HepG2 (cell line): ENCODE results near the gene MRPL14. TPM values are rescaled to one million over a fixed set of nuclear protein-coding genes. Genes with fewer than 3 reads are reported as not detected.
A peak's percentile ranks its signal among the peaks of the same experiment; 100 is the strongest.

Experiments used
- ARID2 ChIP-seq: sonication (generic); formaldehyde crosslinking; IDR thresholded peaks from 2 replicates; pipeline ENCODE4 v1.8.1; 2022; ENCODE audit warnings: mild to moderate bottlenecking, missing genetic modification reagents, borderline replicate concordance
- ARNTL ChIP-seq: sonication (generic); formaldehyde crosslinking; IDR thresholded peaks from 2 replicates; pipeline ENCODE4 v1.4.0; 2020; ENCODE audit warnings: mild to moderate bottlenecking, missing genetic modification reagents
- ATRX ChIP-seq: sonication (generic); formaldehyde crosslinking; IDR thresholded peaks from 2 replicates; pipeline ENCODE4 v1.4.0; 2020; ENCODE audit warnings: missing genetic modification reagents, borderline replicate concordance
- BHLHE40 ChIP-seq: IDR thresholded peaks from 2 replicates; pipeline ENCODE4 v1.6.1; 2011; ENCODE audit warnings: low read length, improper control_type of control experiment
- GABPA ChIP-seq, 2 experiments: IDR thresholded peaks; 2 replicates each; pipeline ENCODE4 v1.6.1; 2011 to 2016; ENCODE audit warnings: low read depth in 2 of 2, low read length in 1 of 2, missing biosample characterization in 1 of 2, missing genetic modification characterization in 1 of 2
- MAFG ChIP-seq: sonication (generic); formaldehyde crosslinking; IDR thresholded peaks from 2 replicates; pipeline ENCODE4 v1.5.1; 2020; ENCODE audit warnings: mild to moderate bottlenecking, missing genetic modification reagents
- MEIS2 ChIP-seq: sonication (generic); formaldehyde crosslinking; IDR thresholded peaks from 2 replicates; pipeline ENCODE4 v1.9.0; 2021; ENCODE audit warnings: mild to moderate bottlenecking, missing genetic modification reagents
- NFAT5 ChIP-seq: sonication (generic); formaldehyde crosslinking; IDR thresholded peaks from 2 replicates; pipeline ENCODE4 v1.4.0; 2020; ENCODE audit warnings: missing genetic modification reagents
- NFATC3 ChIP-seq: sonication (generic); formaldehyde crosslinking; IDR thresholded peaks from 2 replicates; pipeline ENCODE4 v1.5.1; 2020; ENCODE audit warnings: mild to moderate bottlenecking, missing genetic modification reagents
- PHF8 ChIP-seq: sonication (generic); formaldehyde crosslinking; IDR thresholded peaks from 2 replicates; pipeline ENCODE4 v1.5.0; 2020; ENCODE audit warnings: missing genetic modification reagents
- RELA ChIP-seq: sonication (generic); formaldehyde crosslinking; IDR thresholded peaks from 2 replicates; pipeline ENCODE4 v1.4.0; 2020; ENCODE audit warnings: missing genetic modification reagents
- TBX2 ChIP-seq: sonication (generic); formaldehyde crosslinking; IDR thresholded peaks from 2 replicates; pipeline ENCODE4 v1.5.0; 2020; ENCODE audit warnings: missing genetic modification reagents, mild to moderate bottlenecking, borderline replicate concordance
- ZFP36L2 ChIP-seq: sonication (generic); formaldehyde crosslinking; IDR thresholded peaks from 2 replicates; pipeline ENCODE4 v1.4.0; 2020; ENCODE audit warnings: missing genetic modification reagents
- ZNF460 ChIP-seq: sonication (generic); formaldehyde crosslinking; IDR thresholded peaks from 2 replicates; pipeline ENCODE4 v1.5.1; 2020; ENCODE audit warnings: missing genetic modification reagents, mild to moderate bottlenecking, borderline replicate concordance
- ZNF737 ChIP-seq: sonication (generic); formaldehyde crosslinking; IDR thresholded peaks from 2 replicates; pipeline ENCODE4 v1.5.0; 2020; ENCODE audit warnings: missing genetic modification reagents, mild to moderate bottlenecking, borderline replicate concordance
- ZNF775 ChIP-seq: sonication (generic); formaldehyde crosslinking; IDR thresholded peaks from 2 replicates; pipeline ENCODE4 v1.4.0; 2020; ENCODE audit warnings: missing genetic modification reagents, mild to moderate bottlenecking, moderate library complexity, borderline replicate concordance
- ZNF816 ChIP-seq: sonication (generic); formaldehyde crosslinking; IDR thresholded peaks from 2 replicates; pipeline ENCODE4 v1.8.0; 2022; ENCODE audit warnings: missing genetic modification reagents, mild to moderate bottlenecking, borderline replicate concordance
- polyA plus RNA-seq, 8 experiments: library from polyadenylated mRNA; depleted of rRNA in 3 of 8; stranded (reverse) in 7 of 8; unstranded in 1 of 8; fragments of >200 nt; fragmentation: Illumina TruSeq in 4 of 8; extraction: Trizol in 4 of 8; gene quantifications; 2 replicates each; pipeline versions ENCODE4 v1.2.1 to v1.2.3, GENCODE V29; 2011 to 2016; ENCODE audit warnings: low read depth in 4 of 8, missing spikeins in 1 of 8, mixed read lengths in 1 of 8; ENCODE audit not compliant: insufficient read depth in 1 of 8
- total RNA-seq, 5 experiments: library from RNA; depleted of rRNA; stranded (reverse); fragments of >200 nt; fragmentation: Illumina TruSeq; extraction: Trizol; gene quantifications; 2 replicates each; pipeline ENCODE4 v1.2.3, GENCODE V29; 2016; ENCODE audit warnings: low read depth in 1 of 5
- TF ChIP-seq, protein P1 (sequence below), 2 experiments: sonication (generic) in 1 of 2; formaldehyde crosslinking in 1 of 2; IDR thresholded peaks; 2 replicates each; pipeline versions ENCODE4 v1.5.1 to v1.6.1; 2011 to 2020; ENCODE audit warnings: borderline replicate concordance in 1 of 2, low read depth in 1 of 2, low read length in 1 of 2, mild to moderate bottlenecking in 1 of 2, missing genetic modification reagents in 1 of 2, moderate library complexity in 1 of 2
- TF ChIP-seq, protein P2 (sequence below): sonication (generic); formaldehyde crosslinking; IDR thresholded peaks from 2 replicates; pipeline ENCODE4 v1.9.0; 2021; ENCODE audit warnings: missing genetic modification reagents, mild to moderate bottlenecking, borderline replicate concordance

Gene MRPL14
- total and polyA plus RNA-seq, 2 of the 13 experiments (the other 11 are each of a cell fraction or from before 2014, with no cell fraction given) = 157 to 178 TPM

DNA sequence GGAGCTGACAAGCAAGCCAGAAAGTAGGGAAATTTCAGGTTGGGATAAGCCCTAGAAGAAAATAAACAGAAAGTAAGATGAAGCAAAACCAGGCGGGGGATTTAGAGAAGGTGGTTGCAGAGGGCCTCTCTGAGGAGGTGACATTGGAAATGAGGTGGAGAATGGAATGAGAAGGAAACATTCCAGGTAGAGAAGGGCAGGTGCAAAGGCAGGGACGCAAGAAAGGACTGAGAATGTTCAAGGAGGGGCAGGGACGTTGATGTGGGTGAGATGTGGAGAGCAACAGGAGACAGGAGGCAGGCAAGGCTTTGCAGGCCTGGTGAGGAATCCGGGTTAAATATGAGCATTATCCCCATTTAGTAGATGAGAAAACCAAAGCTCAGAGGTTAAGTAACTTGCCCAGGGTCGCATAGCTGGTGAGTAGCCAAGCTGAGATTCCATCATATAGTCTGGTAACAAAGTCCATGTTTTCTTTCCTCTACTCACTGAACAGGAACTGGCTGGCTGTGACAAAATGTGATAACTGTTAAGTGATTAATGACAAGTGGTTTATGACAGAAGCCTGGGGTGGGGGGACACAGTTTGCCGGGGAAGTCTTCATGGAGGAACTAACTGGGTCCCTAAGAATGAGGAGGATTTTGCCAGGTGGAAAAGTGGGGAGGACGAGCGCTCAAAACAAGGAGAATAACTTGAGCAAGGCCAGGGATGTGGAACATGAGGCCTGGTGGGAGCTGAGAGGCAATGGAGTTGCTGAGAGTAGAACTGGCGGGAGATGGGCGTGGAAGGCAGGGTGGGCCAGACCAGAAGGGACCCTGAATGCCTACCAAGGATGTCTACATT lies 32.6 kb downstream of the MRPL14 start (continued):
- no peak for TF ChIP-seq GABPA (IDR thresholded peaks at IDR 0.05; ENCODE audit: low read depth, low read length)
- peak; percentile 68 for TF ChIP-seq GABPA (CRISPR knock-in tag; IDR thresholded peaks at IDR 0.05; ENCODE audit: low read depth)
- no peak for TF ChIP-seq ZNF737 (CRISPR knock-in tag)
- TF ChIP-seq, protein P1, sequence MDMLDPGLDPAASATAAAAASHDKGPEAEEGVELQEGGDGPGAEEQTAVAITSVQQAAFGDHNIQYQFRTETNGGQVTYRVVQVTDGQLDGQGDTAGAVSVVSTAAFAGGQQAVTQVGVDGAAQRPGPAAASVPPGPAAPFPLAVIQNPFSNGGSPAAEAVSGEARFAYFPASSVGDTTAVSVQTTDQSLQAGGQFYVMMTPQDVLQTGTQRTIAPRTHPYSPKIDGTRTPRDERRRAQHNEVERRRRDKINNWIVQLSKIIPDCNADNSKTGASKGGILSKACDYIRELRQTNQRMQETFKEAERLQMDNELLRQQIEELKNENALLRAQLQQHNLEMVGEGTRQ (IDR thresholded peaks at IDR 0.05; ENCODE audit: low read depth, low read length) = no peak
- TF ChIP-seq, protein P1 (CRISPR knock-in tag; IDR thresholded peaks at IDR 0.05; ENCODE audit: borderline replicate concordance) = no peak
- TF ChIP-seq MEIS2 (CRISPR knock-in tag) = peak; percentile 93
- TF ChIP-seq ZNF460 = no peak; the same call in 1 of the 2 replicates
- TF ChIP-seq RELA = no peak
- 0 out of 2 replicates have a peak, but pooled peaks have one; percentile 45 for TF ChIP-seq NFATC3 (CRISPR knock-in tag)
- TF ChIP-seq PHF8 (CRISPR knock-in tag) = 0 out of 2 replicates have a peak, but pooled peaks have one; percentile 32
- no peak for TF ChIP-seq ZNF775 (CRISPR knock-in tag)
- no peak; the same call in 1 of the 2 replicates for TF ChIP-seq ARNTL (CRISPR knock-in tag)
- TF ChIP-seq NFAT5 (CRISPR knock-in tag) = no peak; the same call in 1 of the 2 replicates
- TF ChIP-seq ATRX (CRISPR knock-in tag) = no peak
- TF ChIP-seq ZFP36L2 = no peak
- TF ChIP-seq MAFG (CRISPR knock-in tag) = no peak
- TF ChIP-seq TBX2 = peak; percentile 94
- TF ChIP-seq, protein P2, sequence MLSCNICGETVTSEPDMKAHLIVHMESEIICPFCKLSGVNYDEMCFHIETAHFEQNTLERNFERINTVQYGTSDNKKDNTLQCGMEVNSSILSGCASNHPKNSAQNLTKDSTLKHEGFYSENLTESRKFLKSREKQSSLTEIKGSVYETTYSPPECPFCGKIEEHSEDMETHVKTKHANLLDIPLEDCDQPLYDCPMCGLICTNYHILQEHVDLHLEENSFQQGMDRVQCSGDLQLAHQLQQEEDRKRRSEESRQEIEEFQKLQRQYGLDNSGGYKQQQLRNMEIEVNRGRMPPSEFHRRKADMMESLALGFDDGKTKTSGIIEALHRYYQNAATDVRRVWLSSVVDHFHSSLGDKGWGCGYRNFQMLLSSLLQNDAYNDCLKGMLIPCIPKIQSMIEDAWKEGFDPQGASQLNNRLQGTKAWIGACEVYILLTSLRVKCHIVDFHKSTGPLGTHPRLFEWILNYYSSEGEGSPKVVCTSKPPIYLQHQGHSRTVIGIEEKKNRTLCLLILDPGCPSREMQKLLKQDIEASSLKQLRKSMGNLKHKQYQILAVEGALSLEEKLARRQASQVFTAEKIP = no peak
- peak; percentile 80; the same call in 1 of the 2 replicates for TF ChIP-seq ZNF816 (CRISPR knock-in tag)
- peak; percentile 64; the same call in 1 of the 2 replicates for TF ChIP-seq ARID2 (CRISPR knock-in tag)
- TF ChIP-seq BHLHE40 = no peak
